ENCODE results near the gene FHAD1. TPM values are rescaled to one million over a fixed set of nuclear protein-coding genes. Genes with fewer than 3 reads are reported as not detected.

Gene FHAD1
- total RNA-seq, 1 experiment from 2014 or later = 1.9 TPM

DNA sequence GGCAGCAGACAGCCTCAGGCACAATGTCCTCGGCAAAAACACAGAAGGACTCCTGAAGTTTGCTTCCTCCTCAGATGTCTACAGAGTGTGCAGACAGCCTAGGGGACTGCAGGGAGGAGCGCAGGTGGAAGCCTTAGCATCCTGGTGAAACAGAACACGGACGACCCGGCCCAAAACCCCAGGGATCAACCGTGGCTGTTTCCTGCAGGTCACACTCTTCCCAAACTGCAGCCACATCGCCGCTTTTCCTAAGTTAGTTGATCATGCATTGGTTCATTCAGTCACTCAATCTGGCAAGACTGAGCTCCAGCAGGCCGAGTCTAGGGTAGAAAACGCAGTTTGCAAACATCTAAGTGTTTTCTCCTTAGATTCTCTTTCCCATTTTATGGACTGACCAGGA is 33.4 kb downstream of the FHAD1 start:
- H3K79me1 ChIP-seq (ENCODE audit: insufficient read depth, low read depth, low read length, poor library complexity, severe bottlenecking) = no peaks in the 10 kb centered on the region
- no peak overlapping the region for H3K27ac Mint-ChIP-seq
- no peaks in the 10 kb centered on the region for H3K9me3 ChIP-seq (ENCODE audit: control insufficient read depth, low read depth, low read length)
- no peak overlapping the region for H2AFZ ChIP-seq (ENCODE audit: low read length)
- H2AK5ac ChIP-seq (ENCODE audit: insufficient read length, low read length) = no peak overlapping the region
- no peak overlapping the region for H2BK5ac ChIP-seq (ENCODE audit: insufficient read length, low read length)
- no peak overlapping the region for H4K91ac ChIP-seq (ENCODE audit: insufficient read length, low read depth, low read length)
- no peak overlapping the region for H2BK20ac ChIP-seq (ENCODE audit: low read depth, low read length, poor library complexity, severe bottlenecking)
- no CpG with 5 or more reads among the region's 10 CpGs for WGBS (ENCODE audit: extremely low coverage, insufficient read length, low lambda C conversion rate)
- H2BK120ac ChIP-seq (ENCODE audit: low read depth, low read length, poor library complexity, severe bottlenecking) = no peak overlapping the region
- no peaks in the 10 kb centered on the region for H3K23me2 ChIP-seq (ENCODE audit: insufficient read length, low read depth, low read length, poor library complexity, severe bottlenecking)
- no peak overlapping the region for H2BK15ac ChIP-seq (ENCODE audit: low read depth, low read length)
- H4K5ac ChIP-seq (ENCODE audit: insufficient read length, low read depth, low read length) = no peak overlapping the region
- no peak overlapping the region for H3K23ac ChIP-seq (ENCODE audit: insufficient read length, low read depth, low read length)
- H3K9ac ChIP-seq (ENCODE audit: extremely low read depth, insufficient read length, low read length) = no peak overlapping the region
- no peak overlapping the region for H3K27ac ChIP-seq (ENCODE audit: insufficient read length, low read depth, low read length)
- no peak overlapping the region for H3K18ac ChIP-seq (ENCODE audit: insufficient read length, low read depth, low read length)
- no peak overlapping the region for H3K4me2 ChIP-seq (ENCODE audit: insufficient read depth, insufficient read length, low read length)
- H3K4me3 Mint-ChIP-seq = no peak overlapping the region
- no peaks in the 10 kb centered on the region for H3K36me3 Mint-ChIP-seq (ENCODE audit: insufficient read depth in 1 of 3, low read depth in 3 of 3)
- H3K79me2 ChIP-seq (ENCODE audit: insufficient read depth, low read length) = no peaks in the 10 kb centered on the region
- no peak overlapping the region for H4K8ac ChIP-seq (replicated peaks; ENCODE audit: insufficient read length, low read depth, low read length)
- peaks cover 6 to 8% of the 10 kb centered on the region in 2 experiments for H3K4me1 Mint-ChIP-seq
- H3K9me3 Mint-ChIP-seq = no peaks in the 10 kb centered on the region
- H3K27me3 ChIP-seq (ENCODE audit: insufficient read depth, low read length) = no peaks in the 10 kb centered on the region
- no peak overlapping the region for H3K4ac ChIP-seq (ENCODE audit: low read depth, low read length)
- no peak overlapping the region for H3K56ac ChIP-seq (ENCODE audit: insufficient read length, low read depth, low read length)
- H2BK12ac ChIP-seq (ENCODE audit: insufficient read length, low read depth, low read length) = no peak overlapping the region
- H4K20me1 ChIP-seq (ENCODE audit: control insufficient read depth, insufficient read depth, insufficient read length) = no peaks in the 10 kb centered on the region
- no peaks in the 10 kb centered on the region for H3K4me1 ChIP-seq (ENCODE audit: insufficient read depth, low read length)
- DNase-seq = no peak
- H3K27me3 Mint-ChIP-seq (ENCODE audit: low read depth) = peaks cover 7% of the 10 kb centered on the region; the same call in 1 of the 2 replicates
- H3K14ac ChIP-seq (ENCODE audit: insufficient read depth, low read length) = no peak overlapping the region
- no peak for TF ChIP-seq CTCF (conservative IDR thresholded peaks at IDR 0.05)
- no peak overlapping the region for H3T11ph ChIP-seq (ENCODE audit: low read length)
